Upper lobe of right lung (tissue), 1 donor: Measurements from ENCODE around the gene SCAMP1. TPM values are rescaled to one million over a fixed set of nuclear protein-coding genes. Genes with fewer than 3 reads are reported as not detected.

Source experiments
- ATAC-seq: fragments of 200-7000 bp; cut with Tn5 transposase; one replicate; pipeline ENCODE4 v1.9.1; 2020; ENCODE audit warnings: mild to moderate bottlenecking, moderate library complexity
- DNase-seq: peaks from one replicate; pipeline ENCODE4 v3.0.0-alpha.2; 2020
- H3K27ac ChIP-seq: fragments of 200-600 bp; one replicate; pipeline ENCODE4 v1.8.0; 2022
- H3K27me3 ChIP-seq: fragments of 200-600 bp; one replicate; pipeline ENCODE4 v1.8.0; 2022; ENCODE audit warnings: mild to moderate bottlenecking
- H3K36me3 ChIP-seq: fragments of 200-600 bp; one replicate; pipeline ENCODE4 v1.8.0; 2022
- H3K4me1 ChIP-seq: fragments of 200-600 bp; one replicate; pipeline ENCODE4 v1.8.0; 2022
- H3K4me3 ChIP-seq: fragments of 200-600 bp; one replicate; pipeline ENCODE4 v1.8.0; 2022; ENCODE audit warnings: mild to moderate bottlenecking
- H3K9me3 ChIP-seq: fragments of 200-600 bp; one replicate; pipeline ENCODE4 v1.8.0; 2022
- intact Hi-C: fragments of 100-400 bp; cut with DNase I; formaldehyde crosslinking; loops from one replicate; pipeline ENCODE4 v1.11.0; 2022
- total RNA-seq: library from RNA; stranded (reverse); fragmentation: NEBNext Ultra II Directional; extraction: Animal tissue kit (Norgen Biotek cat#: 25700); gene quantifications from one replicate; pipeline ENCODE4 v1.2.1, GENCODE V29; 2021
- TF ChIP-seq, protein P1 (sequence below): fragments of 200-600 bp; IDR thresholded peaks from one replicate; pipeline ENCODE4 v1.8.0; 2022; ENCODE audit warnings: antibody characterized with exemption
- donor health status: DM: no; HTN: yes; CAD: no; lungs with severe emphysema.

SCAMP1 gene
- total RNA-seq, 1 donor from 2014 or later = 35.9 TPM

DNA sequence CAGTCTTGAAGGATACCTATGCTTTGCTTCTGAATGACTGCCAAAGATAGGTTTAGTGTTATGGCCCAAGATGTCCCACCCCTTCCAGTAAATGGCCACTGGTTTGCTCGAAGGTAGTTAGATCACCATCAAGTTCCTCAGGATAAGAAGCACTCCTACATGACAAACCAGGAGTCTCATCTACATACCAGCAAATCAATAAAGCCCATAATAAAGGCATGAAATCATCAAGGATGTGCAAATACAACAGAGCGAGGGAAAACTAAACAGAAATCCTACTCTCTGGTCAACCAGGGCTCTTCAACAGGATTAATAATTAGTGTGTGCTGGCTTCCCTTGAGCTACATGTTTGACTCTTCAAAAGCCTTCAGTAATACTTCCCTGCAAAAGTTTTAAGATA lies 147.1 kb downstream of the SCAMP1 start:
- no peak for ATAC-seq
- intact Hi-C loops = no loop called here
- H3K36me3 ChIP-seq = no peaks in the 10 kb centered on the region
- H3K9me3 ChIP-seq = no peaks in the 10 kb centered on the region
- TF ChIP-seq, protein P1, sequence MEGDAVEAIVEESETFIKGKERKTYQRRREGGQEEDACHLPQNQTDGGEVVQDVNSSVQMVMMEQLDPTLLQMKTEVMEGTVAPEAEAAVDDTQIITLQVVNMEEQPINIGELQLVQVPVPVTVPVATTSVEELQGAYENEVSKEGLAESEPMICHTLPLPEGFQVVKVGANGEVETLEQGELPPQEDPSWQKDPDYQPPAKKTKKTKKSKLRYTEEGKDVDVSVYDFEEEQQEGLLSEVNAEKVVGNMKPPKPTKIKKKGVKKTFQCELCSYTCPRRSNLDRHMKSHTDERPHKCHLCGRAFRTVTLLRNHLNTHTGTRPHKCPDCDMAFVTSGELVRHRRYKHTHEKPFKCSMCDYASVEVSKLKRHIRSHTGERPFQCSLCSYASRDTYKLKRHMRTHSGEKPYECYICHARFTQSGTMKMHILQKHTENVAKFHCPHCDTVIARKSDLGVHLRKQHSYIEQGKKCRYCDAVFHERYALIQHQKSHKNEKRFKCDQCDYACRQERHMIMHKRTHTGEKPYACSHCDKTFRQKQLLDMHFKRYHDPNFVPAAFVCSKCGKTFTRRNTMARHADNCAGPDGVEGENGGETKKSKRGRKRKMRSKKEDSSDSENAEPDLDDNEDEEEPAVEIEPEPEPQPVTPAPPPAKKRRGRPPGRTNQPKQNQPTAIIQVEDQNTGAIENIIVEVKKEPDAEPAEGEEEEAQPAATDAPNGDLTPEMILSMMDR = no peak
- no peaks in the 10 kb centered on the region for H3K27me3 ChIP-seq
- peak overlapping the region; percentile 56 for H3K4me3 ChIP-seq
- H3K27ac ChIP-seq = no peak overlapping the region
- peaks cover 49% of the 10 kb centered on the region for H3K4me1 ChIP-seq
- DNase-seq = no peak

DNA sequence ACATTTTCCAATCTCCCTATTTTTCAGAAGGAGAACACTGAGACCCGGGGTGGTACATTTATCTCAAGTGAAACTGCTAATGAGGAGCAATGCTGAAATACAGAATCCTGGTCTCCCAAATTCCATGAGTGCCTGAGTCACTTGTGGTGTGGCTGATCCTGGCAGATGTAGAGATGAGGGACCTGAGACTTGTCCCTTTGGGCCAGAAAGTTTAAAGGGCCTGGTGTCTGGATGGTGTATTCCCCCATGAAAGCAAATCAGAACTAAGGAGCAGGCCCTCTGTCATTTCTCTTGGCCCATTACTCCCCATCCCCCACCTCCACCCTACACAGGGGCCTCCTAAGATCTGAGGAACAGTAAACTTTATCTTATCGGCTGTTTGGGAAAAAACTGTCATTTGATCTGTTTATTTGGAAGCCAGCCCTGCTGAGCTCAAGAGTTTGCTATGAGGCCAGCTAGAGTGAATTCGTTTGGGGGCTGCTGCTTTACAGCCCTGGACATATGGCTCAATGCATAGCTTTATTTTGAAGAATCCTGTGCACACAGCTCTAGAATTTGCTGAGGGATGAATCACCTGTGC lies 147.9 kb downstream of the SCAMP1 start:
- intact Hi-C loops = no loop called here
- H3K4me1 ChIP-seq = peaks cover 49% of the 10 kb centered on the region
- no peaks in the 10 kb centered on the region for H3K36me3 ChIP-seq
- no peak for ATAC-seq
- H3K4me3 ChIP-seq = peak overlapping the region; percentile 56
- no peak for DNase-seq
- H3K9me3 ChIP-seq = no peaks in the 10 kb centered on the region
- H3K27ac ChIP-seq = no peak overlapping the region
- H3K27me3 ChIP-seq = no peaks in the 10 kb centered on the region
- TF ChIP-seq, protein P1 = no peak

DNA sequence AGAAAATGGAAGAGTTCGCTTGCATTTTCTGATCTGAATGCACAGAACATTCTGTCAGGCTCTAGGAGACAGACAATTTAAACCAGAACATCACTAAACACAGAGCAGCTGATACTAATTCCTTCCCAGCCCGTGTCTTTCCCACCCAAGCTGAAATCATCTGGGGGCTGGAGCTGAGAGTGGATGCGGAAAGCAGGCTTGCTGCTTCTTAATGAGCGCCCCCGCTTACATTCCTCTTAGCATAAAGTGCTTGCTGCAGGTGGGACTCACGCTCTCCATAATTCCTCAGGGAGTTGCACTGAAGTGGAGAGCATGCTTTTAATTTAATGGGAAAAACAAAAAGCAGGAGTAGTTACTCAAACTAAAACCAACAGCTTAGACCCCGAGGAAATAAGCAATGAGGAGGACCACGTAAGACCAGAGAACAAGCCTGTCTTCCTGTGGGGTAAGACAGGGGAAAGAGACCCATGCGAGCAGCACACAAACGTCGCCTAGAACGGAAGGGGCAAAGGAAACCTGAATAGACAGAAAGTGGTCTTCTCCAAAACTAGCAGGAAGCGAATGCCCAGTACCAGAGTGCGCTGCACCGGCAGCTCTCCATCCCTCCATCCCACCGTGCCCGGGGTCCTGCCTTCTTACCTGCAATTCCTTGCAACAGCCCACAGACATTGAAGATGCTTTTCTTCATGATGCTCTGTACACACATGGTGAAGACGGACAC lies 148.9 kb downstream of the SCAMP1 start:
- Histone ChIP-seq H3K27ac (peak overlapping the region; percentile 75), H3K36me3 (no peaks in the 10 kb centered on the region), H3K4me1 (peaks cover 47% of the 10 kb centered on the region), H3K27me3 (no peaks in the 10 kb centered on the region), H3K4me3 (peak overlapping the region; percentile 56), H3K9me3 (no peaks in the 10 kb centered on the region)
- DNase-seq (no peak), ATAC-seq (no peak)
- TF ChIP-seq, protein P1 = no peak
- intact Hi-C loops = no loop called here

DNA sequence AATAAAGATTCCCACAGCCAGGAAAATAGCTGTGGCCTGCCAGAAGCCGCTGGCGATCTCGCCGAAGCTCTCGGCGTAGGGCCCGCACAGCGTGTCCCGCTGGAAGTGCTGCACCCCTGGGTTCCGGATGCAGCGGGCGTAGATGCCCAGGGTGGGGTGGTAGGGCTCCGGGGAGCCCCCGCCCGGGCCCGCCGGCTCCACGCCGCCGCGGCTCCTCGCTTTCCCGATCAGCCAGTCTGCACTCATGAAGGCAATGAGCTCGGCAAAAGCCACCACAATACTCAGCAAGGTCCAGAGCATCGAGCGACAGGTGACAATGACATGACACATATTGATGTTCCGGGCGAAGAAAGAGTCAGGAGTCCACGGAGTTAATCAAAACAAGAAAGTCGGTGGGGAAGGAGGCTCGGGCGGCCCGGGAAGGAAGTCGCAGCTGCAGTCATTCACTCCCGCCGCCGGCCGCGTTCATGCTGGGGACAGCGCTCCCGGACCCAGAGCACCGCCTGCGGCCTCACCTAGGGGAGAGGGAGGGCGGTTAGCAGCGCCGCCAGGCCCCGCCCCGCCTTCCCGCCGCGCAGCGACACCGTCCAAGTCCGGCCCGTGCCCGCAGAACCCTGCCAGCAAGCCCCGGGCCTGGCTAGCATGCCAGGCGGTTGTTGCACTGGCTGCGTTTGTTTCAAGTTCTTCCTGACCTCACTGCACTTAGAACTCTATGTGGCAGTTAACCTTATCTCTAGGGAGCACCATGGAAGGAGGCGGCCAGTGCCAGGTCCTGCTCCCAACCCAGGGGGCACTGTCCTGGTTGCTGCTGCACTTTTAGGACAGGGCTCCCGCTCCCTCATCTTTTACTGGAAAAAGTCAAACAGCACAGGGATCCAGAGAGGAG lies 149.7 kb downstream of the SCAMP1 start:
- intact Hi-C loops = no loop called here
- no peaks in the 10 kb centered on the region for H3K27me3 ChIP-seq

More for the DNA sequence above, 149.7 kb downstream of the SCAMP1 start:
- H3K36me3 ChIP-seq = no peaks in the 10 kb centered on the region
- H3K27ac ChIP-seq = peak overlapping the region; percentile 75
- peaks cover 39% of the 10 kb centered on the region for H3K4me1 ChIP-seq
- H3K4me3 ChIP-seq = peak overlapping the region; percentile 56
- H3K9me3 ChIP-seq = no peaks in the 10 kb centered on the region
- TF ChIP-seq, protein P1 = peak; percentile 27
- ATAC-seq (peak; percentile 94), DNase-seq (peak; percentile 90)
